IPS DF 4.7 (cell line): ENCODE results near the gene S100G.
"Not testable (repeated sequence)": the region's sequence is repeated elsewhere in the genome, so short reads cannot be mapped to it uniquely, and the experiment has no call there.

ENCODE experiments used
- DNase-seq: peaks from one replicate; pipeline ENCODE4 v3.0.0-alpha.2; 2013; ENCODE audit warnings: low spot score; ENCODE audit errors: extremely low read depth

The S100G gene

GRCh38 chrX:16649858-16650257 lies at the start of gene S100G:
Gene S100G, plus strand, starts transcription at chrX:16650158. Its CDS starts 849 bp downstream, at chrX:16651007.
- no peak for DNase-seq

- no peak for DNase-seq
These were observed 48.1 kb upstream of the S100G start for GRCh38 chrX:16601885-16602284.

- DNase-seq = not testable (repeated sequence)
These were observed 46.7 kb upstream of the S100G start for GRCh38 chrX:16603235-16603634.

- no peak for DNase-seq
These were observed 46.1 kb upstream of the S100G start for GRCh38 chrX:16603822-16604221.

- DNase-seq = no peak
These were observed 45.6 kb upstream of the S100G start for GRCh38 chrX:16604337-16604736.

GRCh38 chrX:16606142-16606720 lies 43.7 kb upstream of the S100G start:
- DNase-seq = no peak

- DNase-seq = no peak
These were observed 39.8 kb upstream of the S100G start for GRCh38 chrX:16610121-16610621.

- not testable (repeated sequence) for DNase-seq
These were observed 39.3 kb upstream of the S100G start for GRCh38 chrX:16610654-16611053.

- DNase-seq = no peak
These were observed 37.6 kb upstream of the S100G start for GRCh38 chrX:16612257-16612897.

- no peak for DNase-seq
These were observed 32.6 kb upstream of the S100G start for GRCh38 chrX:16617382-16617781.

- no peak for DNase-seq
These were observed 31.5 kb upstream of the S100G start for GRCh38 chrX:16618422-16618821.

GRCh38 chrX:16619024-16619423 lies 30.9 kb upstream of the S100G start:
- DNase-seq = no peak

- not testable (repeated sequence) for DNase-seq
These were observed 21.4 kb upstream of the S100G start for GRCh38 chrX:16628511-16628910.

- DNase-seq = no peak
These were observed 20.9 kb upstream of the S100G start for GRCh38 chrX:16628946-16629595.

- no peak for DNase-seq
These were observed 20.0 kb upstream of the S100G start for GRCh38 chrX:16629909-16630308.

GRCh38 chrX:16633754-16634153 lies 16.2 kb upstream of the S100G start:
- no peak for DNase-seq

GRCh38 chrX:16635040-16635439 lies 14.9 kb upstream of the S100G start:
- no peak for DNase-seq

GRCh38 chrX:16635596-16635995 lies 14.4 kb upstream of the S100G start:
- no peak for DNase-seq

GRCh38 chrX:16638533-16638932 lies 11.4 kb upstream of the S100G start:
- no peak for DNase-seq

GRCh38 chrX:16639966-16640365 lies 10.0 kb upstream of the S100G start:
- DNase-seq = no peak

- DNase-seq = no peak
These were observed 9.1 kb upstream of the S100G start for GRCh38 chrX:16640823-16641222.

GRCh38 chrX:16643176-16643575 lies 6.8 kb upstream of the S100G start:
- no peak for DNase-seq
